Hindlimb muscle (tissue), 1 donor: Measurements from ENCODE around the gene COG1. TPM values are rescaled to one million over a fixed set of nuclear protein-coding genes. Genes with fewer than 3 reads are reported as not detected.

Experiments used
- DNase-seq: peaks from one replicate; pipeline ENCODE4 v3.0.0-alpha.2; 2013
- polyA plus RNA-seq: library from polyadenylated mRNA; unstranded; fragments of 120-200 nt; gene quantifications from one replicate; pipeline ENCODE4 v1.2.1, GENCODE V29; 2013; ENCODE audit not compliant: insufficient read length

COG1 gene
- polyA plus RNA-seq, 1 donor: 35.2 TPM

- DNase-seq: no peak
Observed at GRCh38 chr17:73198930-73199260, 6.0 kb downstream of the COG1 start.

- DNase-seq: no peak
Observed at GRCh38 chr17:73199751-73200317, 7.0 kb downstream of the COG1 start.

- no peak for DNase-seq
Observed at GRCh38 chr17:73200476-73200875, 7.6 kb downstream of the COG1 start.

GRCh38 chr17:73201215-73202069, 8.6 kb downstream of the COG1 start:
- DNase-seq: no peak

- no peak for DNase-seq
Observed at GRCh38 chr17:73203135-73203787, 10.4 kb downstream of the COG1 start.

GRCh38 chr17:73203788-73204479, 11.1 kb downstream of the COG1 start:
- no peak for DNase-seq

- DNase-seq: no peak
Observed at GRCh38 chr17:73205459-73205961, 12.7 kb downstream of the COG1 start.

GRCh38 chr17:73208139-73208827, 15.4 kb downstream of the COG1 start:
- no peak for DNase-seq

GRCh38 chr17:73209436-73209835, 16.6 kb downstream of the COG1 start:
- DNase-seq: no peak

- no peak for DNase-seq
Observed at GRCh38 chr17:73210002-73210678, 17.3 kb downstream of the COG1 start.

- no peak for DNase-seq
Observed at GRCh38 chr17:73211745-73212144, 18.9 kb downstream of the COG1 start.

GRCh38 chr17:73214008-73214407, 21.2 kb downstream of the COG1 start:
- no peak for DNase-seq

GRCh38 chr17:73214851-73215250, 22.0 kb downstream of the COG1 start:
- no peak for DNase-seq

- DNase-seq: no peak
Observed at GRCh38 chr17:73215447-73215846, 22.6 kb downstream of the COG1 start.

- no peak for DNase-seq
Observed at GRCh38 chr17:73223626-73224230, 30.9 kb downstream of the COG1 start.

GRCh38 chr17:73224237-73224636, 31.4 kb downstream of the COG1 start:
- no peak for DNase-seq

- no peak for DNase-seq
Observed at GRCh38 chr17:73224663-73225305, 31.9 kb downstream of the COG1 start.

- no peak for DNase-seq
Observed at GRCh38 chr17:73226556-73227172, 33.8 kb downstream of the COG1 start.

- no peak for DNase-seq
Observed at GRCh38 chr17:73227379-73227778, 34.5 kb downstream of the COG1 start.

- DNase-seq: no peak
Observed at GRCh38 chr17:73227944-73228343, 35.1 kb downstream of the COG1 start.
